NCI-H510A (cell line): ENCODE measurements around the gene EDDM3A.
"Not testable (repeated sequence)": the region's sequence is repeated elsewhere in the genome, so short reads cannot be mapped to it uniquely, and the experiment has no call there.

Source experiments
- DNase-seq: peaks from one replicate; lab custom pipeline; 2025; lab: John Stamatoyannopoulos, UW

EDDM3A gene

DNA sequence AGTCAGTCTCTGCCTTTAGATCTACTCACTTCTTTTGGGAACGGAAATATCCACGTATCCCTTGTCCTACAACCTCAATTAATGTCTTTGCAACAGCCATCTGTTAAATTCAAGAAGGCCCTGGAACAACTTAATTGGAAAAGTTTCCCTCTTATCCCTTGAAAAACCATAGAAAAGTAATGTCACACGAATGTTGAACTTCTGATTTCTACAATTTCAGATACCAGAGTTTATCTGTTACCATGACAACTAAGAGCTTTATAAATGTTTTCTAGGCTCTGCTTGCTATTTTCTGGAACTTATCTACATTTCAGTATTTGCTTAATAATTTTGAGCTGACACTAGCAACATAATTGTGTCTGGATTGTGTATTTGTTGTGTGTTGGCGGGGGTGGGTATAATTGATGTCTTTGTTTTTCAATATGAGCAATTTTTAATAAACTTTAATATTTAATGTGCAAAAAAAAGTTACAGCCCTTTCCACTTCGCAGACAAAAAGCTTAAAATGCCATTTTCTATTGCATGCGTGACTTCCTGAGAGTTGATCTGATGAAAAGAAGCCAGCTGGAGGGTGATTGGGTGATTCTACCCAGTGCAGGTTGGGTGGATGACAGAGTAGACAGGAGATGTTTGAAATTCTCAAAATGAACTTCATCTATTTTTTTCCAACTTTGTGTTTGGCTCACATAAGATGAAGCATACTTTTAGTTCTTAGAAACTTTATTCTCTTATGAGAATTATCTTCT lies 11.8 kb upstream of the EDDM3A start:
- DNase-seq = no peak

GRCh38 chr14:20734430-20734806 lies 11.3 kb upstream of the EDDM3A start:
- no peak for DNase-seq

- not testable (repeated sequence) for DNase-seq
Observed at GRCh38 chr14:20738292-20738691, 7.4 kb upstream of the EDDM3A start.

DNA sequence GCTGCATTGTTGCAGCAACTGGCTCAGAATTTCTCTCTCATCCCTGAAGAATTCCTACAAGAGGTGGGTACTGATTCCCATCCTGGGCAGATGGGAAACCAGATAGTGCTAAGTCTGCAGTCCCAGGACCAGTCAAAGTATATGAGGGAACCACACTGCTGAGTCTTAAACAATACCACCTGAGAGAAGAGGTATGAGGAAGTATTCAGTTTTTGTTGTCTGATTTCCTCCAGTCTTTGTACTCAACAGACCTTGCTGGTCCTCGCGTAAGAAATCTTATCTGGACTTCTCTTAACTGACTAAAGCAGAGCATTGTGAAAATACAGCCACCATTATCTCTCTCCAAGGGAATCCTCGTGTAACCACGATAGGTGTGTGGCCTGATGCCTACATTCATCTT lies 3.6 kb upstream of the EDDM3A start:
- DNase-seq = no peak

- DNase-seq = no peak
Observed at GRCh38 chr14:20743556-20743955, 2.1 kb upstream of the EDDM3A start.

GRCh38 chr14:20746566-20746965 lies 879 bp downstream of the EDDM3A start:
- DNase-seq = no peak

DNA sequence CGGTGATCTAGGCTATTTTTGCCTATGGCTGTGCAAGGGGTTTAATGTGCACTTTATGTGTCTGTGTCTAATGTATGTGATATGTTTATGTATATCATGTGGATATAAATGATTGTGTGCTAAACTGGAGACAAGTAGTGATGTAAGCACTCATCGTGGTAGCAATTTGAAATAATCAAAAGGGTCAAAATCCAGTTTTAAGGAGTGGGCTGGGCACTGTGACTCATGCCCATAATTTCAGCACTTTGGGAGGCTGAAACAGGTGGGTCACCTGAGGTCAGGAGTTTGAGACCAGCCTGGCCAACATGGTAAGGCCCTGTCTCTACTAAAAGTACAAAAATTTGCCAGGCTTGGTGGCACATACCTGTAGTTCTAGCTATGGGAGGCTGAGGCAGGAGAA lies 2.8 kb downstream of the EDDM3A start:
- no peak for DNase-seq

GRCh38 chr14:20750194-20750593 lies 4.5 kb downstream of the EDDM3A start:
- DNase-seq = no peak

- DNase-seq = no peak
Observed at GRCh38 chr14:20751963-20752562, 6.4 kb downstream of the EDDM3A start.

GRCh38 chr14:20754308-20754707 lies 8.6 kb downstream of the EDDM3A start:
- no peak for DNase-seq

DNA sequence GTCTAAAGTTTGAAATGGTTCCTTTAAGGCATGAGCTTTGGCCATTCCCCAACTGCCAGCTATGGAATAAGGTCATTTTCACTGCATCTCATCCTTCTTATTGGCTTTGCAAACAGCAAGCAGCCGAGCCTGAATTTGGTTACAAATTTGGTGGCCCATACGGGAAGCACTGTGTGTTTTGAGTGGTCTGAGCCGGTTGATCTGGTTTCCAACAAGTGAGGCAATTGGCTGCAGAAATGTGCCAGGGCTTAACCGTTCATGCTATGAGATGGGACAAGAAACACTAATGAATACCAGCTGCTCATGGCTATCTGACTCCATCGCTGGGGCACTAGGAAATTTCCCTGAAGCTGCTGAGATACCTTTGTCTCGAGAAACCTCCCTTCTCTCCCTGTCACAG lies 9.3 kb downstream of the EDDM3A start:
- no peak for DNase-seq

DNA sequence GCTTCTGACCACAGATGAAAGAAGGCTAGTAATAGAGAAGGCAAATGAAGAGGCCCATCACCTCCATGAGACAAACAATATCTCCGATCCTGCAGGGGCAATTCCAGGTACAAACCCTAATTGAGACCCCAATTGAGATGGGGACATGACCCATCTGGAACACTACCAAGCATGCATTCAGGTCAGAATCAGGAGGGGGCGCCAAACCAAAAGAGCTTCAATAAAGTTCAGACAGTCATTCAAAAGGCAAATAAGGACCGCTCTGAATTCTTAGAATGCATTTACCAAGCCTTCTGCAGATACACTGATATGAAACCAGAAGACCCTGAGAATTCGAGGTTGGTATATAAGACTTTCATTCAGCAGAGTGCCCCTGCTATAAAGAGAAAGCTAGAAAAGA lies 12.3 kb downstream of the EDDM3A start:
- DNase-seq = no peak

- not testable (repeated sequence) for DNase-seq
Observed at GRCh38 chr14:20759465-20759864, 13.8 kb downstream of the EDDM3A start.

- no peak for DNase-seq
Observed at GRCh38 chr14:20760950-20761349, 15.3 kb downstream of the EDDM3A start.

DNA sequence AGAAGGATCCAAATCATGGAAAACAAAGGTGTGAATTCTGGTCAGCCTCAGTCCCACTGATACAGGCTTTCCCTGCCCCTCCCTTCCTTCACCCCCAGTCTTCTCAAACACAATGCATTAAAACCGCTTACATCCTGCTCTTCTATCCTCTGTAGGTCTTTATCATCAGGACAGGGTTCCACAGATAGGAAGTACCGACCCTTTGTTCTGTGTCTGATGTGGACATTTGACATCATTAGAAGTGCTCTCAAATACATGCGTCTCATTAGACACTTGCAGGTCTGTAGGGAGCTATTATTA lies 22.9 kb downstream of the EDDM3A start:
- DNase-seq = no peak

DNA sequence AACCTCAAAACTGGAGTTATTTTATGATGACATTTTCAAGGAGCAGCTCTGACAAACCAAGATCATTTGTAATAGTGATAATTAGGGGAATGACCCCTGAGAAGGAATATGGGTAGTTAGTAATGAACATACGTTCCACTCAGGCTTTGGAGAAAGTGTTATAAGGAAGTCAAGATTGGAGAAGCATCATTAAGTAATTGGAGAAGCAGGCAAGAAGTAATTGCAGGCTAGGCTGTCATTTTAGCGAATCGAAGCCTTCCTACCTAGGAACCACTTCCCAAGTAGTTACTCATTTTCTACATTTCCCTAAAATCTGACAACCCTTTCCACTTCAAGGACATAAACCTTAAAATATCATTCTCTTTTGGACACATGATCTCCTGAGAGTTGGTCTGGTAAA lies 23.7 kb downstream of the EDDM3A start:
- no peak for DNase-seq

- no peak for DNase-seq
Observed at GRCh38 chr14:20772650-20773049, 27.0 kb downstream of the EDDM3A start.

DNA sequence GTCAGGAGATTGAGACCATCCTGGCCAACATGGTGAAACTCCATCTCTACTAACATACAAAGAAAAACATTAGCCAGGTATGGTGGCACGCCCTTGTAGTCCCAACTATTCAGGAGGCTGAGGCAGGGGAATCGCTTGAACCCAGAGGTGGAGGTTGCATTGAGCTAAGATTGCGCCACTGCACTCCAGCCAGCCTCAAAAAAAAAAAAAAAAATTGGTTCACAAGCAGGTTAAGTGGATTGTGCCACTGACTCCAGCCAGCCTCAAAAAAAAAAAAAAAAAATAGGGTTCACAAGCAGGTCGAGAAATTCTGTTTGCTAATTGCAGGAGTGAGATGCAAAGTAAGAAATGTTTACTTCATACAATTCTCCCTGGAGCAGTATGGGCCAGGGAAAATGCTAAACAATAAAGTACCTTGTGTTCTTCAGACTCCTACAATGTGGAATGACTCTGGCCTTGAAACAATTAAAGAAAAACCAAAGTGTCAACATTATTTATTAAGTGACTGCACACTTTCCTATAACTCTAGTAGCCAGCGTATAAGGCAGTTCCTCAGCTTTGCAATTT lies 28.7 kb downstream of the EDDM3A start:
- no peak for DNase-seq

DNA sequence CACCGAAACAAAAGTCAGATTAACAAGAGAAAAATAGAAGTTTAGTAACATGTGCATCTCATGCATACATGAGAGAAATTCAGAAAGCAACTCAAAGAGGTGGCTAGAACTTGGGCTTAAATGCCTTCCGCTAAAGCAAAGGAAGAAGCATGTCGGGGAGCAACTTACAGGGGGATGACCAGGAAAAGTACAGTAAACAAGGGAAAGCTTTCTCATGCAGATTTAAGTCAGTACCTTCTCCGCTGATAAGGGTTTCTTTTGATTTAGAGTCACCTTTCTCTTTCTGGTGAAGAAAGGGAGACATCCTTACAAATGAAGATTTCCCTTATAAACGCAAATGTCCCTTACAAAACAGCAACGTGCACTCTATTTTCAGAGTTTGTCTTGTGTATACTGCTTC lies 29.4 kb downstream of the EDDM3A start:
- DNase-seq = no peak

DNA sequence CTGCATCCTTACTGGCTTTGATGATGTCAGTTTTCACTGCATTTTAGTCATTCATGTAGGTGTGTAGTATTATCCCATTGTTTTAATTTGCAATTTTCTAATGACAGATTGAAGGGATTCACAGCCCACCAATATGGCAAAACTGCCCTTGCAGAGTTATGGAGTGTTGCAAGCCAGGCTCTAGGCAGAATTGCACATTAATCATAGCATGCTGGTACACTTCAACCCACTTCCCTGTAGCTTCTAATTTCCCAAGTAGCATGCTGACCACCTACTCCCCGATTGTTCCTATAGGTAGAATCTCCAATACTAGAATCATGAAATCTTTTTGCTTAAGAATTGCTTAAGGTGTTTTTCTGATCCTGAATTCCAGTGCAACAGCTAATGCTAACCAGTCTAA lies 30.2 kb downstream of the EDDM3A start:
- no peak for DNase-seq

DNA sequence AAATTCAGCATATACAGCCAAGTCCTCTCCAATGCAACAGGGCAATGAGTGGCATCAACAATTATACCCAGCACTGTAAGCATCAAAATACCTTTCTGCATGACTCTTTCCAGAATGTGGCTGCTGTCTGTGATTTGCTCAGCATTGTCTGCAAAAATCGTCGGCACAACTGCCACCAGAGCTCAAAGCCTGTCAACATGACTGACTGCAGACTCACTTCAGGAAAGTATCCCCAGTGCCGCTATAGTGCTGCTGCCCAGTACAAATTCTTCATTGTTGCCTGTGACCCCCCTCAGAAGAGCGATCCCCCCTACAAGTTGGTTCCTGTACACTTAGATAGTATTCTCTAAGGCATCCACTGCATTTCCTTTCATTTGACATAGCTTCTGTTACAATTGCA lies 36.1 kb downstream of the EDDM3A start:
- DNase-seq = no peak

- DNase-seq = no peak
Observed at GRCh38 chr14:20782280-20782890, 36.7 kb downstream of the EDDM3A start.

- no peak for DNase-seq
Observed at GRCh38 chr14:20787025-20787424, 41.3 kb downstream of the EDDM3A start.
